ENCODE results near the gene RPS6KA4.
"Not testable (repeated sequence)": the region's sequence is repeated elsewhere in the genome, so short reads cannot be mapped to it uniquely, and the experiment has no call there.

Gene RPS6KA4

GRCh38 chr11:64413417-64413816 is 54.5 kb downstream of the RPS6KA4 start:
- no peaks in the 10 kb centered on the region for H3K4me1 ChIP-seq (ENCODE audit: insufficient read depth, low read length, severe bottlenecking)
- no peak overlapping the region for H3K4me2 ChIP-seq (ENCODE audit: low read length)
- H4K20me1 ChIP-seq (ENCODE audit: insufficient read depth, low read length) = no peaks in the 10 kb centered on the region
- H3K9me3 ChIP-seq (ENCODE audit: low read length) = no peaks in the 10 kb centered on the region
- no peaks in the 10 kb centered on the region for H3K79me2 ChIP-seq (ENCODE audit: insufficient read depth, low read length)
- H3K27me3 ChIP-seq (ENCODE audit: insufficient read depth, low read length) = no peaks in the 10 kb centered on the region; the same call in 1 of the 2 replicates
- no peak overlapping the region for H3K27ac ChIP-seq (ENCODE audit: low read depth, low read length, poor library complexity, severe bottlenecking)
- no peak overlapping the region for H3K9ac ChIP-seq (ENCODE audit: low read length)
- no peaks in the 10 kb centered on the region for H3F3A ChIP-seq (ENCODE audit: insufficient read depth, low read length)
- H2AFZ ChIP-seq (ENCODE audit: low read length) = no peak overlapping the region
- no peaks in the 10 kb centered on the region for H3K9me2 ChIP-seq (ENCODE audit: low read depth, low read length)
- no peaks in the 10 kb centered on the region; the same call in 1 of the 2 replicates for H3K36me3 ChIP-seq (ENCODE audit: insufficient read depth, low read length)
- no peak overlapping the region for H3K4me3 ChIP-seq (ENCODE audit: low read depth, low read length, poor library complexity, severe bottlenecking)
- TF ChIP-seq CTCF (IDR thresholded peaks at IDR 0.05; ENCODE audit: low read length) (no peak), EZH2 (IDR thresholded peaks at IDR 0.05; ENCODE audit: borderline replicate concordance, low read length) (no peak)

- TF ChIP-seq CTCF (IDR thresholded peaks at IDR 0.05; ENCODE audit: low read length) (no peak), EZH2 (IDR thresholded peaks at IDR 0.05; ENCODE audit: borderline replicate concordance, low read length) (no peak)
- Histone ChIP-seq H3K9me3 (ENCODE audit: low read length) (no peaks in the 10 kb centered on the region), H3K79me2 (ENCODE audit: insufficient read depth, low read length) (no peaks in the 10 kb centered on the region), H4K20me1 (ENCODE audit: insufficient read depth, low read length) (no peaks in the 10 kb centered on the region), H3F3A (ENCODE audit: insufficient read depth, low read length) (no peaks in the 10 kb centered on the region), H3K27ac (ENCODE audit: low read depth, low read length, poor library complexity, severe bottlenecking) (no peak overlapping the region), H3K9me2 (ENCODE audit: low read depth, low read length) (no peaks in the 10 kb centered on the region), H3K4me1 (ENCODE audit: insufficient read depth, low read length, severe bottlenecking) (no peaks in the 10 kb centered on the region), H3K4me2 (ENCODE audit: low read length) (no peak overlapping the region), H3K27me3 (ENCODE audit: insufficient read depth, low read length) (peaks cover 5% of the 10 kb centered on the region; the same call in 1 of the 2 replicates), H2AFZ (ENCODE audit: low read length) (no peak overlapping the region), H3K36me3 (ENCODE audit: insufficient read depth, low read length) (no peaks in the 10 kb centered on the region; the same call in 1 of the 2 replicates), H3K4me3 (ENCODE audit: low read depth, low read length, poor library complexity, severe bottlenecking) (no peak overlapping the region), H3K9ac (ENCODE audit: low read length) (no peak overlapping the region)
Observed at GRCh38 chr11:64415286-64415685, 56.3 kb downstream of the RPS6KA4 start.

- Histone ChIP-seq H3K9me3 (ENCODE audit: low read length) (no peaks in the 10 kb centered on the region), H3F3A (ENCODE audit: insufficient read depth, low read length) (no peaks in the 10 kb centered on the region), H2AFZ (ENCODE audit: low read length) (no peak overlapping the region), H3K27ac (ENCODE audit: low read depth, low read length, poor library complexity, severe bottlenecking) (no peak overlapping the region), H3K4me1 (ENCODE audit: insufficient read depth, low read length, severe bottlenecking) (no peaks in the 10 kb centered on the region), H3K9ac (ENCODE audit: low read length) (no peak overlapping the region), H3K79me2 (ENCODE audit: insufficient read depth, low read length) (no peaks in the 10 kb centered on the region), H3K4me3 (ENCODE audit: low read depth, low read length, poor library complexity, severe bottlenecking) (no peak overlapping the region), H3K36me3 (ENCODE audit: insufficient read depth, low read length) (no peaks in the 10 kb centered on the region; the same call in 1 of the 2 replicates), H3K4me2 (ENCODE audit: low read length) (no peak overlapping the region), H4K20me1 (ENCODE audit: insufficient read depth, low read length) (no peaks in the 10 kb centered on the region), H3K9me2 (ENCODE audit: low read depth, low read length) (no peaks in the 10 kb centered on the region), H3K27me3 (ENCODE audit: insufficient read depth, low read length) (0 out of 2 replicates have a peak, but pooled peaks cover 5% of the 10 kb centered on the region)
- TF ChIP-seq CTCF (IDR thresholded peaks at IDR 0.05; ENCODE audit: low read length) = no peak
- no peak for TF ChIP-seq EZH2 (IDR thresholded peaks at IDR 0.05; ENCODE audit: borderline replicate concordance, low read length)
Observed at GRCh38 chr11:64415996-64416728, 57.2 kb downstream of the RPS6KA4 start.

DNA sequence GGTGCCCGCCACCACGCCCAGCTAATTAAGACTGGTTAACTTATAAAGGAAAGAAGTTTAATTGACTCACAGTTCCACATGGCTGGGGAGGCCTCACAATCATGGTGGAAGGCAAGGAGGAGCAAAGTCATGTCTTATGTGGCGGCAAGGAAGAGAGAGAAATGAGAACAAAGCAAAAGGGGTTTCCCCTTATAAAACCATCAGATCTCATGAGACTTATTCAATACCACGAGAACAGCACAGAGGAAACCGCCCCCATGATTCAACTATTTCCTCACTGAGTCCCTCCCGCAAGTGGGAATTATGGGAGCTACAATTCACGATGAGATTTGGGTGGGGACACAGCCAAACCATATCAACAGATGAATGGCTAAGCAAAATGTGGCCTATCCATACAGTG is 59.3 kb downstream of the RPS6KA4 start:
- H3K27ac ChIP-seq (ENCODE audit: low read depth, low read length, poor library complexity, severe bottlenecking); H4K20me1 ChIP-seq (ENCODE audit: insufficient read depth, low read length); H3K9me2 ChIP-seq (ENCODE audit: low read depth, low read length); H3K9me3 ChIP-seq (ENCODE audit: low read length); H3K4me1 ChIP-seq (ENCODE audit: insufficient read depth, low read length, severe bottlenecking); H3K79me2 ChIP-seq (ENCODE audit: insufficient read depth, low read length); H2AFZ ChIP-seq (ENCODE audit: low read length); H3K4me2 ChIP-seq (ENCODE audit: low read length); H3K36me3 ChIP-seq (ENCODE audit: insufficient read depth, low read length); H3K9ac ChIP-seq (ENCODE audit: low read length); H3F3A ChIP-seq (ENCODE audit: insufficient read depth, low read length); H3K4me3 ChIP-seq (ENCODE audit: low read depth, low read length, poor library complexity, severe bottlenecking): not testable (repeated sequence)
- peaks cover 17% of the 10 kb centered on the region; the same call in 1 of the 2 replicates for H3K27me3 ChIP-seq (ENCODE audit: insufficient read depth, low read length)

Data from OCI-LY1 (cell line).